ENCODE measurements around the gene GOSR2. TPM values are rescaled to one million over a fixed set of nuclear protein-coding genes. Genes with fewer than 3 reads are reported as not detected.

Gene GOSR2
- total and polyA plus RNA-seq, 8 donors, result 14.3 to 33.2 (median 27.5) TPM

GRCh38 chr17:46876353-46876887 lies 46.5 kb upstream of the GOSR2 start:
- no peak overlapping the region for H3K4me3 ChIP-seq
- H3K4me1 ChIP-seq, result peaks cover 8 to 16% (median 11%) of the 10 kb centered on the region in 3 donors
- ATAC-seq (peak; percentile 88 to 96 (median 94)), DNase-seq (peak; percentile 84 to 96 (median 92)), FAIRE-seq (no peak)
- TF ChIP-seq CTCF (IDR thresholded peaks at IDR 0.05), result peak; percentile 54 to 85 (median 72)
- intact Hi-C loops (cut with DNase I), result no loop called here
- 25 to 26% methylated on average over 12 of the region's 12 CpGs for WGBS, 2 donors
- no peaks in the 10 kb centered on the region for H3K27me3 ChIP-seq
- no peaks in the 10 kb centered on the region for H3K9me3 ChIP-seq
- no peaks in the 10 kb centered on the region for H3K36me3 ChIP-seq
- peak overlapping the region; percentile 76 to 85 (median 79) for H3K27ac ChIP-seq

- H3K36me3 ChIP-seq, result no peaks in the 10 kb centered on the region
- intact Hi-C loops (cut with DNase I), result no loop called here
- no peak for TF ChIP-seq CTCF (IDR thresholded peaks at IDR 0.05)
- H3K9me3 ChIP-seq, result no peaks in the 10 kb centered on the region
- H3K4me3 ChIP-seq, result no peak overlapping the region
- DNase-seq (peak in 4 of 6 donors; percentile 31 to 56 (median 44)), FAIRE-seq (no peak), ATAC-seq (peak in 1 of 4 donors; percentile 4)
- peaks cover 8 to 16% (median 11%) of the 10 kb centered on the region in 3 donors for H3K4me1 ChIP-seq
- WGBS, 2 donors, result 21 to 36% methylated on average over 4 of the region's 4 CpGs
- H3K27ac ChIP-seq, result peak overlapping the region; percentile 76 to 85 (median 79)
- no peaks in the 10 kb centered on the region for H3K27me3 ChIP-seq
Observed at GRCh38 chr17:46876926-46877325, 46.0 kb upstream of the GOSR2 start.

GRCh38 chr17:46877466-46877865 lies 45.5 kb upstream of the GOSR2 start:
- peak overlapping the region in 3 of 4 donors; percentile 34 to 82 (median 76) for H3K27ac ChIP-seq
- no peaks in the 10 kb centered on the region for H3K27me3 ChIP-seq
- peaks cover 8 to 16% (median 11%) of the 10 kb centered on the region in 3 donors for H3K4me1 ChIP-seq
- DNase-seq, result no peak
- no peaks in the 10 kb centered on the region for H3K36me3 ChIP-seq
- no peaks in the 10 kb centered on the region for H3K9me3 ChIP-seq
- intact Hi-C loops (cut with DNase I), result no loop called here
- no peak for FAIRE-seq
- WGBS, 2 donors, result 84 to 85% methylated on average over 6 of the region's 6 CpGs
- TF ChIP-seq CTCF (IDR thresholded peaks at IDR 0.05), result no peak
- no peak for ATAC-seq
- no peak overlapping the region for H3K4me3 ChIP-seq

- H3K27ac ChIP-seq, result no peak overlapping the region
- no peak for DNase-seq
- H3K4me1 ChIP-seq, result peaks cover 8 to 16% (median 11%) of the 10 kb centered on the region in 3 donors
- H3K4me3 ChIP-seq, result no peak overlapping the region
- no peaks in the 10 kb centered on the region for H3K36me3 ChIP-seq
- ATAC-seq, result no peak
- no peak for FAIRE-seq
- no peaks in the 10 kb centered on the region for H3K27me3 ChIP-seq
- H3K9me3 ChIP-seq, result no peaks in the 10 kb centered on the region
- intact Hi-C loops (cut with DNase I), result no loop called here
- no peak for TF ChIP-seq CTCF (IDR thresholded peaks at IDR 0.05)
- 81 to 83% methylated on average over 6 of the region's 6 CpGs for WGBS, 2 donors
Observed at GRCh38 chr17:46878055-46878454, 44.9 kb upstream of the GOSR2 start.

GRCh38 chr17:46879101-46879500 lies 43.9 kb upstream of the GOSR2 start:
- DNase-seq, result no peak
- intact Hi-C loops (cut with DNase I), result no loop called here
- FAIRE-seq, result no peak
- no peaks in the 10 kb centered on the region for H3K36me3 ChIP-seq
- WGBS, 2 donors, result 79 to 89% methylated on average over 7 of the region's 7 CpGs
- peaks cover 8 to 16% (median 11%) of the 10 kb centered on the region in 3 donors for H3K4me1 ChIP-seq
- H3K4me3 ChIP-seq, result no peak overlapping the region
- ATAC-seq, result no peak
- H3K27me3 ChIP-seq, result no peaks in the 10 kb centered on the region
- H3K9me3 ChIP-seq, result no peaks in the 10 kb centered on the region
- TF ChIP-seq CTCF (IDR thresholded peaks at IDR 0.05), result no peak
- no peak overlapping the region for H3K27ac ChIP-seq
